GM19395 (cell line): ENCODE data around the gene LAMTOR4.

Source experiments
- ATAC-seq: cut with Tn5 transposase; IDR thresholded peaks from one replicate; pipeline ENCODE4 v1.9.1; 2021; ENCODE audit warnings: mild to moderate bottlenecking, moderate library complexity; ENCODE audit not compliant: unreplicated experiment

LAMTOR4 gene

DNA sequence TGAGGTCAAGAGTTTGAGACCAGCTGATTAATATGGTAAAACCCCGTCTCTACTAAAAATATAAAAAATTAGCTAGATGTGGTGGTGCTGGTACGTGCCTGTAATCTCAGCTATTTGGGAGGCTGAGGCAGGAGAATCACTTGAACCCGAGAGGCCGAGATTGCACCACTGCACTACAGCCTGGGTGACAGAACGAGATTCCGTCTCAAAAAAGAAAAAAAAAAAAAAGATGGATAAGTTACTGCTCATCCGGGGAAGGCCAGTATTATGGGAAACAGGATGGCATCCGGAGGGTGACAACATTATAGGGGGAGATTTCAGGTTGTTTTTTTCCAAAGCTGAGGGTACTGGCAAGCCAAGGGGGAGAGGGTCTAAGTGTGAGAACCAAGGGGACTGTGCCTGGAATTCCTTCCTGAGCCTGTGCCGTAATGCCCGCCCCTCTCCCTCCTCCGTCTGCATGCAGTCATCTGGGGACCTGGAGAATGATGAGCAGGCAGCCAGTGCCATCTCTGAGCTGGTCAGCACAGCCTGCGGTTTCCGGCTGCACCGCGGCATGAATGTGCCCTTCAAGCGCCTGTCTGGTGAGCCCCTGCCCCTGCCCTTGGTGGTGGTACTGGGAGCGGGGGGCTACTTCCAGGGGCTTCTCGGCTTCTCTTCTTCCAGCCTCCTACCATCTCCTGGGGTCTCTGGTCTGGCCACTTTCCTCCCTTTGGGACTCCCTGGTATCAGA lies 4.4 kb downstream of the LAMTOR4 start:
- ATAC-seq = no peak

- ATAC-seq = no peak
Observed at GRCh38 chr7:100153708-100154535, 5.2 kb downstream of the LAMTOR4 start.

- no peak for ATAC-seq
Observed at GRCh38 chr7:100154651-100155491, 6.2 kb downstream of the LAMTOR4 start.

DNA sequence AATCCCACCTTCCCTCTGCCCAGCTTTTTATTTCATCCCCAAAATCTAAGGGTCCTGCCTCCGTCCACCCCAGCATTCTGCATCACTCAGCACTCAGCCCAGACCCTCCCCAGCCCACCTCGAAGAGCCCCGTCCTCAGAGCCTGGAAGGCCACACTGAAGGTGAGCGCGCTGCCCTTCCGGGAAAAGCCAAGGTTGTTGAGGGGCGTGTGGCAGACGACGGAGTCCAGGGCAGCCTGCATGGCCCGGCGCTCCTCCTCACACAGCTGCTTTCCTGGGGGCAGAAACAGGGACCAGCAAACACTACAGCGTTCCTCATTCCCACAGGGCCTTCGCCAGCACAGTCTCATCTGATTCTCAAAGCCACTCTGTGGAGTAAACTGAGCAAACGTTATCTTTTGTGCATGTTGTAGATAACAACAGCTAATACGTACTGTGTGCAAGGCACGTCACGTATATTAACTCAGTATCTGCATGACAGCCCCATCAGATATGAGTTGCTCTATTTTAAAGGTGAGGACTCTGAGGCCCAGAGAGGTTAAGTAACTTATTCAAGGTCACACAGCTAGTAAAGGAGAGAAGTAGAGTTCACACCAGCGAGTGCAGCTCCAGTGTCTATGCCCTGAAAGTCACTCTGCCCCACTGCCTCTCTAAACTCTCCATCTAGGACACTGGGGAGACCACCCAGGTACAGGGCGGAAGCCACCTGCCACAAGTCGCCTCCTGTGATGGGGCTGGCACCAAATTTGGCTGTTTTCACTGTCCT lies 7.0 kb downstream of the LAMTOR4 start:
- ATAC-seq = no peak

DNA sequence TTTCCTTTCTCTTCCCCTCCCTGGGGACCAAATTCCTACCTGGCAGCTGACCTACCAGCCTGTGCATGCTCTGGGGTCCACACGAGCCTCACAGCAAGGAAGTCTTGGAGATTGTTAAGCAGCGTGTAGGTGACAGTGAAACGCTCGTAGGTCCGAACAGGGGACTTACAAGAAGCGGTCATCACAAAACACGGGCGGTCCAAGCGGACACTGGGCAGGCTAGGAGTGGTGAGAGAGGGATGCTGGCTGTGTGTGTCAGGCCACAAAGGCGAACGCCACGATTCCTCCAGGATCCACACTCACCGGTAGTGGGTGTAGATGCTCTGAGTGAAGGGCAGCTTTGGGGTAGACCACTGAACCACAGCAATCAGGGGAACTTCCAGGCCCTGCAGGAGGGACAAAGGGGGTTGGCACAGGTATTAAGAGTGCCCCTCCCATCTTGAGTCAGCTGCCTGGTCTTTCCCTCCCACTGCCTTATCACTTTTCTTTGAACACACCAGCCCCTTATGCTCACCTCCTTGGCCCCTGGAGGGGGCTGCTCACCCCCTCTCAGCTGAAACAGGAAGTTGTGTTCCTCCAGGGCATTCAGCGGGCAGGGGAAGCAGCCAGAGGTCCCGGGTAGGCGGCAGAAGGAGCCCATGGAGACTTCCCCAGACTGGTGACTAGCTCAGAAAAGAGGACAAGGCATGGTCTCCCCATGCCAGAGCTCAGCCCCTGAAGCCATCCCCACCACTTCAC lies 7.8 kb downstream of the LAMTOR4 start:
- no peak for ATAC-seq

DNA sequence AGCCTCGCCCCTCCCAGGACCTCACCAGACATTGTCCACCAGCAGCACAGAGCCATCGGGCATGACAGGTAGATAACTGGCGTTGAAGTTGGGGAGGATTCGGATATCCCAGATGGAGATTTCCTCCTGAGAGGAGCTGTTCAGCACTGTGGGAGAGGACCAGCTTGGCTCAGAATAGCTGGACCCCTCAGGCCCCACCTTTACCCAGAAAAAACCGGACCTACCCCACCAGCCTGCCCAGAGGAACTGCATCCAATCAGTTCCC lies 8.3 kb downstream of the LAMTOR4 start:
- ATAC-seq = no peak

DNA sequence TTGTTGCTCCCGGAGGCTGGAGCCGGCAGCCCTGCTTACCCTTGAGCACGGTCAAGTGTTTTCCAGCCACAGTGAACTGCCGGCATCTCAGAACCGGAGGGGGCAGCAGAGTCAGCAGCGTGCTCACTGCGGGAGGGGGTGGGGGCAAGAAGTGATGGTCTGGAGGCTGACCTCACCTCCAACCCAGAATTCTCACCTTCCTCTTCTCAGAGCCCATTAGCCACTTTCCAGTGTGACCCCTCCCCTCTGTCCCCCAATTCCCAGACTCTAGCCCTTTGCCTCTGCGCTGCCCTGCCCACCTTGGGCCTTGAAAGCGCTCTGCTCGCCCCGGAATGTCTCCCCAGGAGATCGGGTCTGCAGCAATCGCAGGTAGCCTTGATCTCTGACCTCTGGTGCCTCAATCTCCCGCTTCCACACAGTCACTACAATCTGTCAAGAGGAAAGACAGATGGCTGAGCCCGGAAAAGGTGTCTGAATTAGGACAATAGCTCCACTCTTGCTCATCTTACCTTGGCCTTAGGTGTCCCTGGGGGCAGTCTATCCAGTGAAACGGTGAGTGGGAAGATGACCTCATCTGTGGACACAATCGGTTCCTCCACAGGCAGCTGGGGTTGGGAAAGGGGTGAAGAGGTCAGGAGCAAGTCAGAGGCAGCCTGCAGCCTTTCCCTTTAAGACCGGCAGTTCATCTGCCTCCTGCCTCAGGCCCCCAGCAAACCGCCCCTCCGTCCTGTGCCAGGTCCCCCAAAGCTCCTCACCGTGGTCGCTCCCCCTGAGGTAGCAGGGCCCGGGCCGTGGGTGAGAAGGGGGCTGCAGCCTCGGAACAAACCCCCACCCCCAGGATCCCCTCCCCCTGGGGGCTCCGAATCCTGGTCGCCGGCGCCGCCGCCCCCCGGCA lies 8.9 kb downstream of the LAMTOR4 start:
- no peak for ATAC-seq

GRCh38 chr7:100158229-100159098 lies 9.7 kb downstream of the LAMTOR4 start, which contains the start of gene TRAPPC14:
Gene TRAPPC14, minus strand, starts transcription at chr7:100158723. Its CDS starts 224 bp downstream, at chr7:100158499.
- peak; percentile 73 for ATAC-seq

GRCh38 chr7:100159099-100159623 lies 10.4 kb downstream of the LAMTOR4 start:
- no peak for ATAC-seq

DNA sequence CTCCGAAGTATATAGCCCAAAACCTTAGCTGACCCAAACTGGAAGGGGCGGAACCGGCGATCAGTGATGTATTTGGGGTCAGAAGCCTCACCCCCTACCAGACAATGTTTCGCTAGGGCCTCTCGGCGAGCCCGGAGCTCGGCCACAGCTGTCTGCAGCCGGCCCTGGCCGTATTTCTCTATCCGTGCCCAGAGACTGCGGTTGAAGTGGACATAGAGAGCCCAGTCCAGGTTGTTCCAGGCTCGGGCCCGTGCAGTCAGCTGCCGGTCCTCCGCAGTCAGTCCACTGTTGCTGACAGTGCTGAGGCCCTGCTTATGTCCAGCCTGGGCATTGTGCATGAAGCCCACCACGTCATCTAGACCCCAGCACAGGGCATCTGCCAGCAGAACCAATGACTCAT lies 11.3 kb downstream of the LAMTOR4 start:
- no peak for ATAC-seq

DNA sequence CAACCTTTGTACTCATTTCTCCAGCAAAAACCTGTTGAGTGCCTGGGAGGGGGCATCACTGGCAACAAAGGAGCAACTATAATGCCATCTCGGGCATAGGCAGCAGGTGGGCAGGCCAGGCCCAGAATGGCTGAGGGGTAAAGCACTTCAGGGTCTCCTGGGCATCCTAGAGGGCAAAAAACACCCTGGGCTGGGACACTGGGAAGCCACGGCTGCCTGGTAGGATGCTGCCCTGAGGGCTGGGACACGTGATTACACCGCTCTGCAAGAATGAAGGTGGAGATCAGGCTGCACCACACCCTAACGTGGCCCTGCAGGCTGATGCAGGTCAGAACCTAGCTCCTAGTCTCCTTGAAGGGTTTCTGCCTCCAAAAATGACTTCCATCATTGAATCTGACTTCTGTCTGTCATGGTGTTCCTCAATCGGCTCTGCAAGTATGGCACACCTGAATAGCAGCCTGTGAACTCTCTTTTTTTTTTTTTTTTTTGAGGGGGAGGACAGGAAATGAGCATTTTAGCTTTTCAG lies 14.4 kb downstream of the LAMTOR4 start:
- ATAC-seq = no peak

- ATAC-seq = no peak
Observed at GRCh38 chr7:100163871-100164270, 15.2 kb downstream of the LAMTOR4 start.

GRCh38 chr7:100166317-100166940 lies 17.7 kb downstream of the LAMTOR4 start:
- no peak for ATAC-seq

GRCh38 chr7:100166970-100167911 lies 18.5 kb downstream of the LAMTOR4 start:
- no peak for ATAC-seq

DNA sequence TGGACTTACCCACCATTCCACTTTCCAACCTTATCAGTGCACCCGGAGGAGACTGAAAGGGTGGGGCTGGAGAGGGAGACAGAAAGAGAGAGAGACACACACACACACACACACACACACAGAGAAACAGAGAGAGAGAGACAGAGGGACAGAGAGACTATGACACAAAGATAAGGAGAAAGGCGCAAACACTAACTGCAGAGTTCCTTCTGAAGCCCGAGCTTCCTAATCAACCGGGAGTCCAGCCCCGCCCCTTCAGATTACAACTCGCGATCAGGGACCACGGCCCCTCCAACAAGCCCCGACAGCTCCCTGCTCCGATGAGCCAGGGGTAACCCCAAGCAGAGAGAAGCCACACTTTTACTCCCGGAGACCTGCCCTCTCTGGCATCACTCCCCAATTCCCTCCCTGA lies 19.2 kb downstream of the LAMTOR4 start:
- no peak for ATAC-seq
